ENCODE results near the gene PARPBP. TPM values are rescaled to one million over a fixed set of nuclear protein-coding genes. Genes with fewer than 3 reads are reported as not detected.
"Not testable (repeated sequence)": the region's sequence is repeated elsewhere in the genome, so short reads cannot be mapped to it uniquely, and the experiment has no call there.

The PARPBP gene
- 5.4 TPM for polyA plus RNA-seq (2012; ENCODE audit: insufficient read depth, insufficient read length, low read depth)

- peak; percentile 94 for DNase-seq
- TF ChIP-seq CTCF (IDR thresholded peaks at IDR 0.05; ENCODE audit: low read depth, low read length): no peak
- Histone ChIP-seq H3K27me3 (no peaks in the 10 kb centered on the region), H3K4me3 (ENCODE audit: low read depth, low read length) (peak within 1 kb of the TSS; percentile 86), H3K36me3 (peaks cover 9% of the 10 kb centered on the region), H3K4me1 (no peaks in the 10 kb centered on the region), H3K9me3 (no peaks in the 10 kb centered on the region)
Observed at GRCh38 chr12:102119674-102120563, at the start of gene PARPBP, which contains the start of gene NUP37. TSS of gene PARPBP (plus strand) at chr12:102120183. CDS start at chr12:102123889, 3,706 bp downstream. TSS of gene NUP37 (minus strand) at chr12:102120114. CDS start at chr12:102118518, 1,596 bp downstream.

- H3K4me3 ChIP-seq (ENCODE audit: low read depth, low read length); H3K27me3 ChIP-seq; H3K9me3 ChIP-seq; H3K36me3 ChIP-seq; H3K4me1 ChIP-seq; DNase-seq: not testable (repeated sequence)
Observed at GRCh38 chr12:102072092-102072491, 47.9 kb upstream of the PARPBP start.

GRCh38 chr12:102080842-102081241 is 39.1 kb upstream of the PARPBP start:
- Histone ChIP-seq H3K4me1 (no peaks in the 10 kb centered on the region), H3K4me3 (ENCODE audit: low read depth, low read length) (no peak overlapping the region), H3K36me3 (peaks cover 15% of the 10 kb centered on the region), H3K27me3 (no peaks in the 10 kb centered on the region), H3K9me3 (no peaks in the 10 kb centered on the region)
- DNase-seq: no peak
- TF ChIP-seq CTCF (IDR thresholded peaks at IDR 0.05; ENCODE audit: low read depth, low read length): no peak

- not testable (repeated sequence) for H3K27me3 ChIP-seq; H3K9me3 ChIP-seq; H3K36me3 ChIP-seq; H3K4me3 ChIP-seq (ENCODE audit: low read depth, low read length); DNase-seq; H3K4me1 ChIP-seq
Observed at GRCh38 chr12:102089228-102089835, 30.7 kb upstream of the PARPBP start.

GRCh38 chr12:102093319-102093718 is 26.7 kb upstream of the PARPBP start:
- Histone ChIP-seq H3K4me1 (no peaks in the 10 kb centered on the region), H3K36me3 (no peaks in the 10 kb centered on the region; the same call in 1 of the 2 replicates), H3K4me3 (ENCODE audit: low read depth, low read length) (no peak overlapping the region), H3K27me3 (no peaks in the 10 kb centered on the region), H3K9me3 (no peaks in the 10 kb centered on the region)
- TF ChIP-seq CTCF (IDR thresholded peaks at IDR 0.05; ENCODE audit: low read depth, low read length): no peak
- no peak for DNase-seq

- Histone ChIP-seq H3K4me1 (no peaks in the 10 kb centered on the region), H3K4me3 (ENCODE audit: low read depth, low read length) (no peak overlapping the region), H3K36me3 (peaks cover 16% of the 10 kb centered on the region), H3K27me3 (no peaks in the 10 kb centered on the region), H3K9me3 (no peaks in the 10 kb centered on the region)
- DNase-seq: no peak
- TF ChIP-seq CTCF (IDR thresholded peaks at IDR 0.05; ENCODE audit: low read depth, low read length): peak; percentile 59
Observed at GRCh38 chr12:102095677-102096263, 24.2 kb upstream of the PARPBP start.

All from BE2C (cell line).